MCF 10A (cell line): Measurements from ENCODE around the gene LRFN2. TPM values are rescaled to one million over a fixed set of nuclear protein-coding genes. Genes with fewer than 3 reads are reported as not detected.

ENCODE experiments used
- BruUV-seq: library from RNA; stranded (reverse); fragments of 400-500 nt; replicated peaks from 2 replicates; lab custom pipeline; 2021; lab: Mats Ljungman, UMichigan
- CTCF ChIA-PET: fragments of 300-600 bp; sonication (Branson Sonifier 250); formaldehyde crosslinking; extraction: SDS; loops from one replicate; lab custom pipeline; 2021; ENCODE audit warnings: antibody characterized with exemption, inconsistent platforms; lab: Yijun Ruan, JAX
- POLR2A ChIA-PET: fragments of 300-600, 350-650 bp; sonication (Branson Sonifier 250); formaldehyde crosslinking; extraction: SDS; loops from one replicate; lab custom pipeline; 2020; ENCODE audit warnings: antibody characterized with exemption, inconsistent platforms; lab: Yijun Ruan, JAX
- DNase-seq: peaks from one replicate; pipeline ENCODE4 v3.0.0-alpha.2; 2018; ENCODE audit not compliant: unreplicated experiment
- H3K27ac Mint-ChIP-seq: one replicate; pipeline ENCODE4 v1.8.0; 2022; ENCODE audit warnings: mild to moderate bottlenecking, low read depth, mixed read lengths; ENCODE audit not compliant: unreplicated experiment
- H3K27me3 Mint-ChIP-seq: one replicate; pipeline ENCODE4 v1.8.0; 2022; ENCODE audit warnings: mixed read lengths; ENCODE audit not compliant: insufficient read depth, unreplicated experiment
- H3K36me3 Mint-ChIP-seq: one replicate; pipeline ENCODE4 v1.8.0; 2022; ENCODE audit warnings: mild to moderate bottlenecking, moderate library complexity, mixed read lengths; ENCODE audit not compliant: insufficient read depth, unreplicated experiment
- H3K4me1 Mint-ChIP-seq: one replicate; pipeline ENCODE4 v1.8.0; 2022; ENCODE audit warnings: mixed read lengths; ENCODE audit not compliant: insufficient read depth, unreplicated experiment
- H3K4me3 Mint-ChIP-seq: one replicate; pipeline ENCODE4 v1.8.0; 2022; ENCODE audit warnings: mild to moderate bottlenecking, moderate library complexity, mixed read lengths; ENCODE audit not compliant: unreplicated experiment
- H3K9me3 Mint-ChIP-seq: one replicate; pipeline ENCODE4 v1.8.0; 2022; ENCODE audit warnings: mixed read lengths; ENCODE audit not compliant: unreplicated experiment
- CTCF ChIP-seq: fragments of 200-600 bp; IDR thresholded peaks from one replicate; pipeline ENCODE4 v1.8.0; 2022; ENCODE audit warnings: antibody characterized with exemption, mild to moderate bottlenecking; ENCODE audit not compliant: unreplicated experiment
- intact Hi-C: fragments of 100-400 bp; cut with micrococcal nuclease; formaldehyde crosslinking; loops from 2 replicates; pipeline ENCODE4 v1.14.1; 2022
- total RNA-seq: library from RNA; stranded (reverse); gene quantifications from 2 replicates; pipeline ENCODE4 v1.2.3, GENCODE V29; 2022

Gene LRFN2
- total RNA-seq, 1 experiment from 2014 or later, result not detected

GRCh38 chr6:40492187-40492586 lies 95.0 kb downstream of the LRFN2 start:
- H3K4me3 Mint-ChIP-seq, result no peak overlapping the region
- no peak for DNase-seq
- BruUV-seq, result no TSS peak
- H3K27ac Mint-ChIP-seq, result no peak overlapping the region
- H3K4me1 Mint-ChIP-seq, result no peaks in the 10 kb centered on the region
- no peaks in the 10 kb centered on the region for H3K27me3 Mint-ChIP-seq
- peaks cover 9% of the 10 kb centered on the region for H3K9me3 Mint-ChIP-seq
- ChIA-PET POLR2A (no interaction called here), CTCF (no interaction called here)
- no peak for TF ChIP-seq CTCF
- no peaks in the 10 kb centered on the region for H3K36me3 Mint-ChIP-seq
- intact Hi-C loops, result no loop called here

- Mint-ChIP-seq H3K36me3 (no peaks in the 10 kb centered on the region), H3K27me3 (no peaks in the 10 kb centered on the region), H3K27ac (no peak overlapping the region), H3K4me1 (no peaks in the 10 kb centered on the region), H3K4me3 (no peak overlapping the region), H3K9me3 (peaks cover 20% of the 10 kb centered on the region)
- intact Hi-C loops, result no loop called here
- CTCF ChIA-PET, result no interaction called here
- POLR2A ChIA-PET, result no interaction called here
- no peak for TF ChIP-seq CTCF
- DNase-seq, result no peak
- BruUV-seq, result no TSS peak
These were observed 96.7 kb downstream of the LRFN2 start for GRCh38 chr6:40490508-40490907.

GRCh38 chr6:40489798-40490197 lies 97.4 kb downstream of the LRFN2 start:
- Mint-ChIP-seq H3K9me3 (peaks cover 20% of the 10 kb centered on the region), H3K27me3 (no peaks in the 10 kb centered on the region), H3K27ac (no peak overlapping the region), H3K4me1 (no peaks in the 10 kb centered on the region), H3K4me3 (no peak overlapping the region), H3K36me3 (no peaks in the 10 kb centered on the region)
- no TSS peak for BruUV-seq
- POLR2A ChIA-PET, result no interaction called here
- CTCF ChIA-PET, result no interaction called here
- no peak for TF ChIP-seq CTCF
- no peak for DNase-seq
- intact Hi-C loops, result no loop called here

- DNase-seq, result no peak
- H3K9me3 Mint-ChIP-seq, result peaks cover 28% of the 10 kb centered on the region
- no TSS peak for BruUV-seq
- intact Hi-C loops, result no loop called here
- H3K4me1 Mint-ChIP-seq, result no peaks in the 10 kb centered on the region
- CTCF ChIA-PET, result no interaction called here
- H3K27me3 Mint-ChIP-seq, result no peaks in the 10 kb centered on the region
- H3K36me3 Mint-ChIP-seq, result no peaks in the 10 kb centered on the region
- H3K4me3 Mint-ChIP-seq, result no peak overlapping the region
- no peak overlapping the region for H3K27ac Mint-ChIP-seq
- POLR2A ChIA-PET, result no interaction called here
- TF ChIP-seq CTCF, result no peak
These were observed 100.6 kb downstream of the LRFN2 start for GRCh38 chr6:40486576-40486975.
